SK-N-SH (cell line): ENCODE results near the gene CD244.

Experiments used
- CTCF ChIP-seq: fragments of 200-600 bp; sonication (generic); IDR thresholded peaks from 2 replicates; pipeline ENCODE4 v1.6.1; 2017; ENCODE audit warnings: antibody characterized with exemption, mild to moderate bottlenecking, moderate library complexity
- NFIC ChIP-seq: IDR thresholded peaks from 2 replicates; pipeline ENCODE4 v1.4.0; 2012; ENCODE audit warnings: borderline replicate concordance
- RCOR1 ChIP-seq: fragments of 150-350 bp; IDR thresholded peaks from 2 replicates; pipeline ENCODE4 v1.6.1; 2017; ENCODE audit warnings: antibody characterized with exemption, low read length

GRCh38 chr1:160860840-160861505 lies 1.7 kb downstream of the CD244 start:
- TF ChIP-seq CTCF = no peak
- TF ChIP-seq NFIC = no peak
- TF ChIP-seq RCOR1 = no peak
